HEK293T (cell line): ENCODE data around the gene TMC5.

Source experiments
- CTCF ChIA-PET: fragments of 350-600 bp; formaldehyde crosslinking; extraction: SDS; loops from one replicate; lab custom pipeline; 2021; ENCODE audit warnings: antibody characterized with exemption, inconsistent platforms; lab: Yijun Ruan, JAX
- POLR2A ChIA-PET: fragments of 350-600 bp; formaldehyde crosslinking; extraction: SDS; loops from one replicate; lab custom pipeline; 2020; ENCODE audit warnings: antibody characterized with exemption, inconsistent platforms; lab: Yijun Ruan, JAX
- DNase-seq: peaks from one replicate; pipeline ENCODE4 v3.0.0; 2012; ENCODE audit warnings: mixed read lengths; ENCODE audit errors: extremely low spot score
- ARNT ChIP-seq: fragments of 450-650 bp; IDR thresholded peaks from 2 replicates; pipeline ENCODE4 v1.6.1; 2017; ENCODE audit warnings: mild to moderate bottlenecking
- BHLHE40 ChIP-seq: fragments of 450-650 bp; IDR thresholded peaks from 2 replicates; pipeline ENCODE4 v1.6.1; 2016; ENCODE audit warnings: mild to moderate bottlenecking, moderate library complexity, borderline replicate concordance
- CTBP1 ChIP-seq: fragments of 450-650 bp; IDR thresholded peaks from 2 replicates; pipeline ENCODE4 v1.6.1; 2016; ENCODE audit warnings: borderline replicate concordance
- ELF4 ChIP-seq: fragments of 450-650 bp; IDR thresholded peaks from 2 replicates; pipeline ENCODE4 v1.6.1; 2017; ENCODE audit warnings: antibody characterized with exemption
- FOXA1 ChIP-seq: fragments of 450-650 bp; IDR thresholded peaks from 2 replicates; pipeline ENCODE4 v1.6.1; 2016; ENCODE audit warnings: mild to moderate bottlenecking
- FOXK2 ChIP-seq: fragments of 450-650 bp; IDR thresholded peaks from 2 replicates; pipeline ENCODE4 v1.6.1; 2016; ENCODE audit warnings: mild to moderate bottlenecking
- FOXM1 ChIP-seq: fragments of 450-650 bp; IDR thresholded peaks from 2 replicates; pipeline ENCODE4 v1.6.1; 2017; ENCODE audit warnings: mild to moderate bottlenecking, borderline replicate concordance
- HDGF ChIP-seq: fragments of 450-650 bp; IDR thresholded peaks from 2 replicates; pipeline ENCODE4 v1.6.1; 2017; ENCODE audit warnings: antibody characterized with exemption, borderline replicate concordance
- L3MBTL2 ChIP-seq: fragments of 450-650 bp; conservative IDR thresholded peaks from 2 replicates; pipeline ENCODE4 v1.6.1; 2016; ENCODE audit warnings: mild to moderate bottlenecking
- LEF1 ChIP-seq: fragments of 450-650 bp; IDR thresholded peaks from 2 replicates; pipeline ENCODE4 v1.6.1; 2017; ENCODE audit warnings: mild to moderate bottlenecking, borderline replicate concordance
- NFRKB ChIP-seq: fragments of 450-650 bp; IDR thresholded peaks from 2 replicates; pipeline ENCODE4 v1.6.1; 2016; ENCODE audit warnings: mild to moderate bottlenecking, moderate library complexity
- PKNOX1 ChIP-seq: fragments of 450-650 bp; IDR thresholded peaks from 2 replicates; pipeline ENCODE4 v1.6.1; 2016
- SP1 ChIP-seq: fragments of 450-650 bp; IDR thresholded peaks from 2 replicates; pipeline ENCODE4 v1.6.1; 2017
- SUZ12 ChIP-seq: fragments of 450-650 bp; IDR thresholded peaks from 2 replicates; pipeline ENCODE4 v1.6.1; 2016; ENCODE audit warnings: mild to moderate bottlenecking
- TARDBP ChIP-seq: fragments of 450-650 bp; IDR thresholded peaks from 2 replicates; pipeline ENCODE4 v1.6.1; 2016
- ZNF384 ChIP-seq: fragments of 450-650 bp; IDR thresholded peaks from 2 replicates; pipeline ENCODE4 v1.6.1; 2016

Gene TMC5

GRCh38 chr16:19415461-19415860 lies 2.2 kb upstream of the TMC5 start:
- no peak for TF ChIP-seq NFRKB
- no peak for TF ChIP-seq LEF1
- no peak for TF ChIP-seq FOXK2
- no peak for TF ChIP-seq CTBP1
- no peak for TF ChIP-seq HDGF
- TF ChIP-seq ZNF384, result no peak
- no peak for TF ChIP-seq TARDBP
- TF ChIP-seq SUZ12, result no peak
- TF ChIP-seq BHLHE40, result no peak
- TF ChIP-seq ARNT, result no peak
- no peak for TF ChIP-seq ELF4
- TF ChIP-seq SP1, result no peak
- no peak for TF ChIP-seq FOXA1
- no peak for TF ChIP-seq L3MBTL2
- no peak for TF ChIP-seq PKNOX1
- TF ChIP-seq FOXM1, result no peak
- POLR2A ChIA-PET, result no interaction called here
- DNase-seq, result no peak
- CTCF ChIA-PET, result no interaction called here

GRCh38 chr16:19415918-19416317 lies 1.8 kb upstream of the TMC5 start:
- POLR2A ChIA-PET, result no interaction called here
- no peak for TF ChIP-seq NFRKB
- no peak for TF ChIP-seq CTBP1
- TF ChIP-seq SP1, result no peak
- no peak for TF ChIP-seq ZNF384
- no peak for TF ChIP-seq HDGF
- no peak for TF ChIP-seq ARNT
- TF ChIP-seq L3MBTL2, result no peak
- no peak for TF ChIP-seq SUZ12
- TF ChIP-seq FOXA1, result no peak
- no peak for TF ChIP-seq LEF1
- TF ChIP-seq FOXM1, result no peak
- TF ChIP-seq TARDBP, result no peak
- TF ChIP-seq PKNOX1, result no peak
- TF ChIP-seq BHLHE40, result no peak
- TF ChIP-seq ELF4, result no peak
- TF ChIP-seq FOXK2, result no peak
- CTCF ChIA-PET, result no interaction called here
- no peak for DNase-seq

GRCh38 chr16:19418200-19418599 lies 517 bp downstream of the TMC5 start:
- CTCF ChIA-PET, result no interaction called here
- no peak for DNase-seq
- no peak for TF ChIP-seq ARNT
- POLR2A ChIA-PET, result no interaction called here

- no peak for DNase-seq
- ChIA-PET CTCF (interaction anchor here (0.6 kb wide), 1 partner anchor 246 kb away, joined by 3 read pairs; no protein-coding TSS in a partner anchor), POLR2A (no interaction called here)
- no peak for TF ChIP-seq FOXM1
- no peak for TF ChIP-seq SUZ12
- no peak for TF ChIP-seq PKNOX1
- TF ChIP-seq SP1, result no peak
- TF ChIP-seq LEF1, result no peak
- TF ChIP-seq BHLHE40, result no peak
Measured at GRCh38 chr16:19419698-19420075, 2.0 kb downstream of the TMC5 start.

GRCh38 chr16:19424478-19424877 lies 6.8 kb downstream of the TMC5 start:
- TF ChIP-seq BHLHE40, result no peak
- TF ChIP-seq HDGF, result no peak
- TF ChIP-seq TARDBP, result no peak
- TF ChIP-seq FOXM1, result no peak
- TF ChIP-seq ZNF384, result no peak
- no peak for TF ChIP-seq ARNT
- TF ChIP-seq NFRKB, result no peak
- TF ChIP-seq FOXK2, result no peak
- no peak for TF ChIP-seq ELF4
- TF ChIP-seq SP1, result no peak
- no peak for TF ChIP-seq FOXA1
- no peak for TF ChIP-seq SUZ12
- TF ChIP-seq L3MBTL2, result no peak
- no peak for TF ChIP-seq PKNOX1
- no peak for TF ChIP-seq LEF1
- TF ChIP-seq CTBP1, result no peak
- POLR2A ChIA-PET, result no interaction called here
- CTCF ChIA-PET, result no interaction called here
- DNase-seq, result no peak

GRCh38 chr16:19430345-19430744 lies 12.7 kb downstream of the TMC5 start:
- ChIA-PET CTCF (no interaction called here), POLR2A (no interaction called here)
- DNase-seq, result no peak
- no peak for TF ChIP-seq ARNT
- no peak for TF ChIP-seq SP1
- TF ChIP-seq FOXM1, result no peak
- TF ChIP-seq CTBP1, result no peak
